Activated CD8-positive, alpha-beta T cell treated with anti-CD3 and anti-CD28 coated beads for 36 hours (primary cell): ENCODE data around the gene TMUB1. TPM values are rescaled to one million over a fixed set of nuclear protein-coding genes. Genes with fewer than 3 reads are reported as not detected.

Experiments used
- ATAC-seq: fragments of 200-7000 bp; cut with Tn5 transposase; one replicate; pipeline ENCODE4 v1.10.0; 2021; ENCODE audit warnings: mild to moderate bottlenecking, moderate library complexity
- CTCF ChIA-PET: fragments of 350-600 bp; sonication (Branson Sonifier 250); formaldehyde crosslinking; loops from one replicate; lab custom pipeline; 2021; ENCODE audit warnings: antibody characterized with exemption; lab: Charles Lee
- POLR2A ChIA-PET: fragments of 350-600 bp; sonication (Branson Sonifier 250); formaldehyde crosslinking; loops from one replicate; lab custom pipeline; 2021; ENCODE audit warnings: antibody characterized with exemption; lab: Charles Lee
- DNase-seq: peaks from one replicate; pipeline ENCODE4 v3.0.0-alpha.2; 2020
- H3K27ac Mint-ChIP-seq: one replicate; pipeline ENCODE4 v1.8.0; 2021; ENCODE audit warnings: mild to moderate bottlenecking, mixed read lengths
- H3K27me3 Mint-ChIP-seq: one replicate; pipeline ENCODE4 v1.8.0; 2021; ENCODE audit warnings: mixed read lengths
- H3K36me3 Mint-ChIP-seq: one replicate; pipeline ENCODE4 v1.8.0; 2021; ENCODE audit warnings: low read depth, mixed read lengths
- H3K4me1 Mint-ChIP-seq: one replicate; pipeline ENCODE4 v1.8.0; 2021; ENCODE audit warnings: low read depth, mixed read lengths
- H3K4me3 Mint-ChIP-seq: one replicate; pipeline ENCODE4 v1.8.0; 2021; ENCODE audit warnings: mild to moderate bottlenecking, moderate library complexity, mixed read lengths
- H3K9me3 Mint-ChIP-seq: one replicate; pipeline ENCODE4 v1.8.0; 2021; ENCODE audit warnings: mixed read lengths
- intact Hi-C: fragments of 100-400 bp; cut with micrococcal nuclease; formaldehyde crosslinking; loops from one replicate; pipeline ENCODE4 v1.10.0; 2022
- total RNA-seq, 2 experiments: library from RNA; stranded (reverse); gene quantifications; one replicate each; pipeline ENCODE4 v1.2.3, GENCODE V29; 2021
- TF ChIP-seq, protein P1 (sequence below): fragments of 200-600 bp; IDR thresholded peaks from one replicate; pipeline ENCODE4 v1.8.0; 2022; ENCODE audit warnings: antibody characterized with exemption, mild to moderate bottlenecking

Gene TMUB1
- total RNA-seq, 2 experiments from 2014 or later = 59.7 to 64.2 TPM

DNA sequence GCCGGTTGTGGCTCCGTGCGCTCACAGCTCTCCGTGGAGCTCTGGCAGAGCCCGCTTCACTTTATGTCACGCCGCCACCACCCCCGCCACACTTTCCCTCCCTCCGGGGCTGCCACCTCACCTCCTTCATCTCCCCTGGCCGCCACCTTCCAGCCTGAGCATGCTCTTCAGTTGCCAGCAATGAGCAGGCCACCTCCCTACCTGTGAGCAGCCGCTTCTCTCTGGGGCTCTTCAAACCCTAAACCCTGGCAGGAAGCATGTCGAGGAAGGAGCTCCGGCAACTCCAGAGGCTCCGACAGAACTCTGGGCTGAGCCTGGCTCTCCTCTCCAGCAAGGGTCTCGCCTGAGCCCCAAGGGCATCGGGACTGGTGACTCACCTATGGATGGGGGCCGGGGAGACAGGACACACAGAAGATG, 47.5 kb upstream of the TMUB1 start:
- CTCF ChIA-PET = interaction anchor here (0.9 kb wide), 1 partner anchor 39 kb away, joined by 4 read pairs; no protein-coding TSS in a partner anchor

DNA sequence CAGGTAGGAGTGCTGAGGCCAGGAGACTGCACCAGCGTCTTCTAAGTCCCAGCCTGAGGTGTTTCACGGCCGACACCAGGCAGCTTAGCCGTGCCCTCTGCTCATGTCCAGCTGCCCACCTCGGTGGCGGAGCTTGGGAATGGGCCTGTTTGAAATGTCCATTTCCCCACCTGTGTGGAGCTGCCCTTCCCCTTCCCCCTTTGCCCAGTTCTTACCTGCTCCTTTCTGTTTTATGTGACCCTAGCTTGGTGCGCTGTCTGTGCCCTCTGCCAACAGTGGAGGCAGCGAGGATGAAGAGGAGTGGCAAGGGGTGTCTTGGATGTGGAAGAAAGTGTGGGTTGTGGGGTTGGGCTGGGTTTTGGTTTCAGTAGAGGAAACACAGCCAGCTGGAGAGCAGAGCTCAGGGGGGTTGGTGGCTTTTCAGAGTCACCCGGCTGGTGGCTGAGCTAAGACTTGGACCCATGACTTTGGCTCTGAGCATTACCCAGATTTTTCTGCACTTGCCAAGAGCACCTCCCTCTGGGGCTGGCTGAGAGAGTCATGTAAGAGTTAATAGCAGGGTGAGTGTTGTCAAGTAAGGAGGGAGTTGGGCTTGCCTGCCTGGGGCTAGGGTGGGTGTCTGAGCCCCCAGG, 46.8 kb upstream of the TMUB1 start:
- Mint-ChIP-seq H3K27me3 (no peaks in the 10 kb centered on the region), H3K27ac (no peak overlapping the region), H3K4me1 (no peaks in the 10 kb centered on the region), H3K4me3 (no peak overlapping the region), H3K9me3 (no peaks in the 10 kb centered on the region), H3K36me3 (no peaks in the 10 kb centered on the region)
- DNase-seq (no peak), ATAC-seq (no peak)
- intact Hi-C loops = no loop called here
- TF ChIP-seq, protein P1, sequence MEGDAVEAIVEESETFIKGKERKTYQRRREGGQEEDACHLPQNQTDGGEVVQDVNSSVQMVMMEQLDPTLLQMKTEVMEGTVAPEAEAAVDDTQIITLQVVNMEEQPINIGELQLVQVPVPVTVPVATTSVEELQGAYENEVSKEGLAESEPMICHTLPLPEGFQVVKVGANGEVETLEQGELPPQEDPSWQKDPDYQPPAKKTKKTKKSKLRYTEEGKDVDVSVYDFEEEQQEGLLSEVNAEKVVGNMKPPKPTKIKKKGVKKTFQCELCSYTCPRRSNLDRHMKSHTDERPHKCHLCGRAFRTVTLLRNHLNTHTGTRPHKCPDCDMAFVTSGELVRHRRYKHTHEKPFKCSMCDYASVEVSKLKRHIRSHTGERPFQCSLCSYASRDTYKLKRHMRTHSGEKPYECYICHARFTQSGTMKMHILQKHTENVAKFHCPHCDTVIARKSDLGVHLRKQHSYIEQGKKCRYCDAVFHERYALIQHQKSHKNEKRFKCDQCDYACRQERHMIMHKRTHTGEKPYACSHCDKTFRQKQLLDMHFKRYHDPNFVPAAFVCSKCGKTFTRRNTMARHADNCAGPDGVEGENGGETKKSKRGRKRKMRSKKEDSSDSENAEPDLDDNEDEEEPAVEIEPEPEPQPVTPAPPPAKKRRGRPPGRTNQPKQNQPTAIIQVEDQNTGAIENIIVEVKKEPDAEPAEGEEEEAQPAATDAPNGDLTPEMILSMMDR = no peak
- POLR2A ChIA-PET = no interaction called here
- CTCF ChIA-PET = interaction anchor here (0.8 to 1.4 kb wide), 4 partner anchors 18 to 40 kb away, joined by 3 to 4 read pairs (median 3); no protein-coding TSS in a partner anchor

More for the DNA sequence above, 47.5 kb upstream of the TMUB1 start:
- H3K36me3 Mint-ChIP-seq = no peaks in the 10 kb centered on the region
- no peaks in the 10 kb centered on the region for H3K27me3 Mint-ChIP-seq
- H3K27ac Mint-ChIP-seq = no peak overlapping the region
- POLR2A ChIA-PET = no interaction called here
- TF ChIP-seq, protein P1 = no peak
- intact Hi-C loops = no loop called here
- H3K9me3 Mint-ChIP-seq = no peaks in the 10 kb centered on the region
- ATAC-seq (no peak), DNase-seq (no peak)
- no peak overlapping the region for H3K4me3 Mint-ChIP-seq
- no peaks in the 10 kb centered on the region for H3K4me1 Mint-ChIP-seq

DNA sequence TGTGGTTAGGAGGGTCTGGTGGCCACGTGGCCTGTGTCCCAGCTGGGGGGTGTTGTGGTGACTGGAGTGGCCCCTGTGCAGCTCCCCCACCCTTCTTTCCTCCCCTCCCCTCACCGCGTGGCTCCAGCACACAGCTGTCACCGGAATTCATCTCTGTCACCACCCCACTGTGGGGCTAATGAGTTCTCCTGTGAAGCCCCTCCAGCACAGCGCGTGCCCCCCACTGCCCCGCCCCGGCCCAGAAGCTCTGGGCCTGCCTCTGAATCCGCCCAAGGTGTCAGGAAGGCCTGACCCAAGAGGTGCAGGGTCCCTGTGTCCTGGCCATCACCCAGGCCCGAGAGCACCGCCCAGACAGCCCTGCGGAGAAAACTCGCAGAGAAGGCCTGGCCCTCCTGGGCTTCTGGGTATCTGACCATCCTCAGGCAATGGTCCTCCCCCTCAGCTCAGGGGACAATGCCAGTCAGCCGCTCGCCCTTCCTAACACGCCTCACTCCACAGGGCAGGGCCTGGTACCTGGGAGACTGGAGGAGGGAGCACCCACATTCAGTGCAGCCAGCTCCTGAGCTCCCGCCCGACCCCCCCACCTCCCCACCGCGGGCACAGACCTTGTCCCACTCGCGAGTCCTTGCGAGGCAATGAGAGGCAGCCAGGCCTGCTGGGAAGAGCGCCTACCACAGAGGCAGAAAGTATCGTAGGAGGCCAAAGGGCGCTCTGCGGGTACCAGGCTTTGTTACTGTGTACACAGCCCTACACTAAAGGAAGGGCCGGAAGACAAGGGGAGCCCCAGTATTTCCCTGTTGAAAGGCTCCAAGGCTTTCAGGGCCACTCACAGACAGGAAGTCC, 46.0 kb upstream of the TMUB1 start:
- Mint-ChIP-seq H3K4me3 (no peak overlapping the region), H3K4me1 (no peaks in the 10 kb centered on the region), H3K27ac (no peak overlapping the region), H3K9me3 (no peaks in the 10 kb centered on the region), H3K36me3 (no peaks in the 10 kb centered on the region), H3K27me3 (no peaks in the 10 kb centered on the region)
- TF ChIP-seq, protein P1 = no peak
- ChIA-PET POLR2A (no interaction called here), CTCF (interaction anchor here (0.8 to 2.4 kb wide), 4 partner anchors 17 to 39 kb away, joined by 3 to 8 read pairs (median 3); partner anchors contain the start of gene GBX1)
- ATAC-seq = no peak
- intact Hi-C loops = no loop called here
- no peak for DNase-seq

DNA sequence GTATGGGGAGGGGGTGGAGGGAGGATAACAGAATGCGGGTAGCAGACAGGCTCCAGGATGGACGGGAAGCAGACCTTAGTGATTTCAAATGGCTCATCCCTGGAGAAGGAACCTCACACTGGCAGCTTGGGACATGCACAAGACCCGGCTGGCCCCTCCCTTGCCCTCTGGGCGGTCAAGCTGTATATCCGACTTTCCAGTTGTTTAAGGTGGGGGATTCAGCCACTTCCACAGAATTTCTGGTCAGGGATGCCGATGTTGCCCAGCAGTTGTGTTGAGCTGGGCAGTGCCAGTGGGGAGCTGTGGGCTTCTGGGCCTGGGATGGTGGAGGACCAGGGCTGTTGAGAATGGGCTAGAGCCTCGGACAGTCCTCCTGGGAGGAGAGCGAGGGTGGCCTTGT, 45.4 kb upstream of the TMUB1 start:
- H3K27me3 Mint-ChIP-seq = no peaks in the 10 kb centered on the region
- H3K4me3 Mint-ChIP-seq = no peak overlapping the region
- TF ChIP-seq, protein P1 = no peak
- H3K9me3 Mint-ChIP-seq = no peaks in the 10 kb centered on the region
- ChIA-PET POLR2A (no interaction called here), CTCF (interaction anchor here (0.6 to 2.4 kb wide), 3 partner anchors 16 to 166 kb away, joined by 3 to 8 read pairs (median 3); partner anchors contain the start of gene GBX1)
- H3K27ac Mint-ChIP-seq = no peak overlapping the region
- intact Hi-C loops = no loop called here
- peaks cover 4% of the 10 kb centered on the region for H3K36me3 Mint-ChIP-seq
- no peak for ATAC-seq
- no peaks in the 10 kb centered on the region for H3K4me1 Mint-ChIP-seq
- no peak for DNase-seq
